Lung (tissue), 12 donors: Measurements from ENCODE around the gene LCP2. TPM values are rescaled to one million over a fixed set of nuclear protein-coding genes. Genes with fewer than 3 reads are reported as not detected.
A peak's percentile ranks its signal among the peaks of the same experiment; 100 is the strongest.
"Not testable (repeated sequence)": the region's sequence is repeated elsewhere in the genome, so short reads cannot be mapped to it uniquely, and the experiment has no call there.

Experiments
- ATAC-seq: fragments of 200-7000 bp; cut with Tn5 transposase; one replicate; pipeline ENCODE4 v1.9.1; 2020; ENCODE audit warnings: moderate number of reproducible peaks; ENCODE audit not compliant: insufficient read depth, low FRiP score
- DNase-seq, 3 donors: peaks; one replicate each; pipeline ENCODE4 v3.0.0-alpha.2; 2013 to 2017
- H3K27ac ChIP-seq, 2 donors: one replicate each; pipeline ENCODE4 v1.5.1; 2013; ENCODE audit warnings: mild to moderate bottlenecking in 2 of 2, moderate library complexity in 2 of 2, control low read depth in 1 of 2, inconsistent platforms in 1 of 2, low read depth in 1 of 2, low read length in 1 of 2
- H3K27me3 ChIP-seq, 3 donors: one replicate each; pipeline ENCODE4 v1.5.1; 2013; ENCODE audit warnings: low read length in 2 of 3; ENCODE audit not compliant: control insufficient read depth in 3 of 3, insufficient read depth in 3 of 3
- H3K36me3 ChIP-seq, 4 donors: one replicate each; pipeline ENCODE4 v1.5.1; 2013; ENCODE audit warnings: low read length in 4 of 4, mild to moderate bottlenecking in 1 of 4, moderate library complexity in 1 of 4; ENCODE audit not compliant: control insufficient read depth in 4 of 4, insufficient read depth in 4 of 4
- H3K4me1 ChIP-seq, 5 donors: one replicate each; pipeline ENCODE4 v1.5.1; 2013; ENCODE audit warnings: low read length in 5 of 5, mild to moderate bottlenecking in 2 of 5, moderate library complexity in 1 of 5; ENCODE audit not compliant: control insufficient read depth in 5 of 5, insufficient read depth in 5 of 5
- H3K4me3 ChIP-seq: one replicate; pipeline ENCODE4 v1.5.1; 2013; ENCODE audit warnings: mild to moderate bottlenecking, control low read depth, moderate library complexity
- H3K9ac ChIP-seq, 2 donors: one replicate each; pipeline ENCODE4 v1.5.1; 2013; ENCODE audit warnings: low read length in 2 of 2, control low read depth in 1 of 2; ENCODE audit not compliant: insufficient read depth in 1 of 2
- H3K9me3 ChIP-seq, 4 donors: one replicate each; pipeline ENCODE4 v1.5.1; 2013; ENCODE audit warnings: low read length in 3 of 4, mild to moderate bottlenecking in 1 of 4, moderate library complexity in 1 of 4; ENCODE audit not compliant: control insufficient read depth in 4 of 4, insufficient read depth in 3 of 4
- WGBS, 2 donors: extraction: QIAGEN DNeasy Blood & Tissue Kit; methylation state at CpG; one replicate each; pipeline ENCODE4 v1.1.7; 2013; 5-methylcytosine and 5-hydroxymethylcytosine counted together
- polyA plus RNA-seq, 2 donors: library from polyadenylated mRNA; stranded (reverse); fragments of 200-250 nt; gene quantifications; one replicate each; pipeline ENCODE4 v1.2.1, GENCODE V29; 2013
- total RNA-seq, 2 donors: library from RNA; depleted of rRNA in 1 of 2; stranded (reverse); fragments of >200 nt in 1 of 2; gene quantifications; one replicate each; pipeline ENCODE4 v1.2.1, GENCODE V29; 2014 to 2021
- TF ChIP-seq, protein P1 (sequence below): IDR thresholded peaks from 2 replicates; pipeline ENCODE4 v1.5.1; 2012; ENCODE audit warnings: mild to moderate bottlenecking; ENCODE audit errors: control extremely low read depth, extremely low read depth
- donor health status: control.
- donor health status: control.
- donor health status: Bipolar disorder and iron deficiency.
- donor health status: healthy.
- donor health status: DM: yes; HTN: yes; CAD: no.

Gene LCP2
- total and polyA plus RNA-seq, 4 donors = 15.6 to 127 (median 56.0) TPM

DNA sequence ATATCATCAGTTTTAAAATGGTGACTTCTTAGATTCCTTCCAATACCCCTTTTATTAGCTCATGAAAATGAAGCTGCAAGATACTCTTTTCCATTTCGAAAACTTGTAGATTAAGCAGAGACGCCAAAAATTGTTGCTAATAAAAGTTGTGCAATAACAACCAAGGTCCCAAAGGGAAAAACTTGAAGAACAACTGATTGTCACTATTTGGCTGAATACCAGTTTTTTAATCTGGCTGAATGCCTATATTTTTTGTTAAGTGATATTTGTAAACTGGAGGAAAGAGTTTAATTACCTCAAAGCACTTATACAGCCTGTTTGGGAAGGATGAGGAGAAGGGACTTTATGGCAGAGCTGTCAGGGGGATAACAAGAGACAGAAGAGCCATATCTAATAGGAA lies 50.2 kb downstream of the LCP2 start:
- no peak for ATAC-seq
- Histone ChIP-seq H3K27me3 (peaks cover 0 to 10% (median 7%) of the 10 kb centered on the region in 3 donors), H3K4me3 (no peak overlapping the region), H3K4me1 (peaks cover 0 to 21% (median 0%) of the 10 kb centered on the region in 5 donors), H3K9ac (no peak overlapping the region), H3K27ac (no peak overlapping the region), H3K9me3 (no peaks in the 10 kb centered on the region), H3K36me3 (peaks cover 0 to 7% (median 0%) of the 10 kb centered on the region in 4 donors)
- WGBS, 2 donors = 69 to 76% methylated on average over 2 of the region's 2 CpGs
- TF ChIP-seq, protein P1, sequence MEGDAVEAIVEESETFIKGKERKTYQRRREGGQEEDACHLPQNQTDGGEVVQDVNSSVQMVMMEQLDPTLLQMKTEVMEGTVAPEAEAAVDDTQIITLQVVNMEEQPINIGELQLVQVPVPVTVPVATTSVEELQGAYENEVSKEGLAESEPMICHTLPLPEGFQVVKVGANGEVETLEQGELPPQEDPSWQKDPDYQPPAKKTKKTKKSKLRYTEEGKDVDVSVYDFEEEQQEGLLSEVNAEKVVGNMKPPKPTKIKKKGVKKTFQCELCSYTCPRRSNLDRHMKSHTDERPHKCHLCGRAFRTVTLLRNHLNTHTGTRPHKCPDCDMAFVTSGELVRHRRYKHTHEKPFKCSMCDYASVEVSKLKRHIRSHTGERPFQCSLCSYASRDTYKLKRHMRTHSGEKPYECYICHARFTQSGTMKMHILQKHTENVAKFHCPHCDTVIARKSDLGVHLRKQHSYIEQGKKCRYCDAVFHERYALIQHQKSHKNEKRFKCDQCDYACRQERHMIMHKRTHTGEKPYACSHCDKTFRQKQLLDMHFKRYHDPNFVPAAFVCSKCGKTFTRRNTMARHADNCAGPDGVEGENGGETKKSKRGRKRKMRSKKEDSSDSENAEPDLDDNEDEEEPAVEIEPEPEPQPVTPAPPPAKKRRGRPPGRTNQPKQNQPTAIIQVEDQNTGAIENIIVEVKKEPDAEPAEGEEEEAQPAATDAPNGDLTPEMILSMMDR = no peak
- DNase-seq = peak in 2 of 3 donors; percentile 91 to 92

GRCh38 chr5:170246126-170246870 lies 51.3 kb downstream of the LCP2 start:
- no peak overlapping the region for H3K4me3 ChIP-seq
- peaks cover 0 to 9% (median 2%) of the 10 kb centered on the region in 3 donors for H3K27me3 ChIP-seq
- no peak overlapping the region for H3K27ac ChIP-seq
- WGBS, 2 donors = 80 to 89% methylated on average over 4 of the region's 4 CpGs
- DNase-seq (peak in 2 of 3 donors; percentile 66 to 74), ATAC-seq (no peak)
- TF ChIP-seq, protein P1 = no peak
- no peaks in the 10 kb centered on the region for H3K9me3 ChIP-seq
- peaks cover 0 to 7% (median 0%) of the 10 kb centered on the region in 4 donors for H3K36me3 ChIP-seq
- H3K9ac ChIP-seq = no peak overlapping the region
- H3K4me1 ChIP-seq = peaks cover 0 to 21% (median 0%) of the 10 kb centered on the region in 5 donors

DNA sequence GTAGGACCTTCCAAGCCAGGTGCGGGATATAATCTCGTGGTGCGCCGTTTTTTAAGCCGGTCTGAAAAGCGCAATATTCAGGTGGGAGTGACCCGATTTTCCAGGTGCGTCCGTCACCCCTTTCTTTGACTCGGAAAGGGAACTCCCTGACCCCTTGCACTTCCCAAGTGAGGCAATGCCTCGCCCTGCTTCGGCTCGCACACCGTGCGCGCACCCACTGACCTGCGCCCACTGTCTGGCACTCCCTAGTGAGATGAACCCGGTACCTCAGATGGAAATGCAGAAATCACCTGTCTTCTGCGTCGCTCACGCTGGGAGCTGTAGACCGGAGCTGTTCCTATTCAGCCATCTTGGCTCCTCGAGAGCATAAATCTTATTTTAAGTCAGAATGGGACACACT lies 52.1 kb downstream of the LCP2 start:
- not testable (repeated sequence) for H3K9ac ChIP-seq, H3K36me3 ChIP-seq, H3K9me3 ChIP-seq, H3K27me3 ChIP-seq, H3K4me3 ChIP-seq, H3K27ac ChIP-seq, ATAC-seq, DNase-seq
- WGBS, 2 donors = 95 to 97% methylated on average over 12 to 23 of the region's 23 CpGs
- peaks cover 0 to 21% (median 0%) of the 10 kb centered on the region in 5 donors for H3K4me1 ChIP-seq

DNA sequence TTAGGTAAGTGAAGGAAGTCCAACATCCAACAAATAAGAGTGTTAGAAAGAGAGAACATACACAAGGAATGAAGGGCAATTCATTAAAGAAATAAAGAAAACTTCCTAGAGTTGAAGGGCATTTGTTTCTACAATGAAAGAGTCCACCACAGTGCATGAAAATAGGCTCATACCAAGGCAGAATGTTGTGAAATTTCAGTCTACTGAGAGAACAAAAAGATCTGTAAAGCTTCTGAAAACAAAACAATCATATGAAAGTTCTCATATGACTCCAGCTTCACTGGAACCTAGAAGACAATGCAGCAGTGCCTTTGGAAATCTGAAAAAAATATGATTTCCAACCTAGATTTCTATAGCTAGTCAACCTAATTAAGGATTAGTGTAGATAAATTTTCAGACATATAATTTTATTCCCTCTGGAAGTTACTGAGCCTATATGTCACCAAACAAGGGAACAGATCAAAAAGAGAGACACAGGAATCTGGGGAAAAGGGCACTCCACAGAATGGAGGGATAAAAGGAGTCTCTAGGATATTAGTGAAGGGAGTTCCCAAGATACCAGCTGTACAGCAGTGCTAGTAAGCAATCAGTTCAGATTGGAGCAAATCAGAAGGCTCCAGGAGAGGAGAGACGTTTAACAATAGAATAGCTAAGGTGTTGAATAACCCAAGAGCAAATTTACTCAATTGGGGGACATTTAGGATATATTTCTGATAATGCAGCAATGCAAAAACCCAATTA lies 59.0 kb downstream of the LCP2 start:
- Histone ChIP-seq H3K4me3 (no peak overlapping the region), H3K27ac (no peak overlapping the region), H3K9me3 (no peaks in the 10 kb centered on the region), H3K36me3 (no peaks in the 10 kb centered on the region), H3K4me1 (no peaks in the 10 kb centered on the region), H3K9ac (no peak overlapping the region), H3K27me3 (peaks cover 0 to 3% (median 0%) of the 10 kb centered on the region in 3 donors)
- WGBS, 2 donors = 44 to 73% methylated on average over 1 of the region's 1 CpG
- ATAC-seq = no peak
- TF ChIP-seq, protein P1 = no peak
- DNase-seq = no peak
